CD4-positive, alpha-beta T cell treated with Interleukin-1 beta for 1 hour (primary cell): ENCODE measurements around the gene CACNA2D2.

Experiments
- DNase-seq, 2 donors: peaks; one replicate each; pipeline ENCODE4 v3.0.0-alpha.2; 2020 to 2022

CACNA2D2 gene

DNA sequence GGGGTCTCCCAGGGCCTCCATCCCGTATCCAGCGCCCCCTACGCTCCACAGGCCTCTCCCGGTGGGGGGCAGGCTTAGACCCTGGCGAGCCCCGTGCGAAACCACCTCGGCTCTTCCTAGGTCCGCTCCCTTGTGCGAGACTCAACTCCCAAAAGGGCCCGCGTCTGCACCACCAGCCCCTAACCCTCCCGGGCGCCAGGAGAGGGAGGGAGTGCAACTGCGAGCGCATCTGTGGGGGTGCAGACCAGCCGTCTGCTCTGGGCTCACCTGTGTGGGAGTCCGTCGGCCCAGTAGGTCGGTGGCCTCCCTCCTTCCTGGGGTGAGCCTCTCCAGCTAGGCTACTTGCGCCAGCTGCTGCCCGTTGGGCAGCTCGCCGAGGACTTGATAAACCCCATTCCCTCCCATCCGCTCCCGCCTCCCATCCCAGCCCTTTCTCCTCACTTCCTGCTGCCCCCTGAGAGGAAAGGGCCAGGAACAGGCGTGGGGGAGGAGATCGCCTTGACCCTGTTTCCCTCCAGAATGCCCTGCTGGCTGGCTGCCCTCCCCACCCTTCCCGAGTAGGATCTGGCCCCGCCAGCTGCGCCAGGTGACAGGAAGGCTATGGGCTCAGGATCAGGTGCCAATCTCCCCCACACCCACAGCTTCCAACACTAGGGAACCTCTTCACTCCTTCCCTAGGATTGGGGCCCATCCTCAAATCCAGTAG is 180.9 kb downstream of the CACNA2D2 start, which contains the start of gene HYAL2:
Gene HYAL2, minus strand, starts transcription at position 360 of the 706 bp plus-strand sequence. CDS start 2,256 bp downstream, outside the sequence.
- DNase-seq = no peak

DNA sequence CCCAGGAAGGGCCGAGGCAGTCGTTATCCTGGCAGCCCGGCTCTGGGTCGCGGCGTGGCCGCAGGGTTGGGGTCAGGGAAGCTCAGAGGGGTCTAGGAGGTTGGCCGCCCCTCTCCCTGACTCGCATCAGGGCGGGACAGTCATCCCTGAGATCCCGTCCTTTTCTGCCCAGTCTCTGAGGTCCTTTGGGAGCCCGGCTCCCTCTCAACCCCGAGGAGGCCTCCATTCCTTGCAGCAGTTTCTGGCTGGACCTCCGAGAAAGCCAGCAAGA is 181.4 kb downstream of the CACNA2D2 start:
- DNase-seq = no peak

DNA sequence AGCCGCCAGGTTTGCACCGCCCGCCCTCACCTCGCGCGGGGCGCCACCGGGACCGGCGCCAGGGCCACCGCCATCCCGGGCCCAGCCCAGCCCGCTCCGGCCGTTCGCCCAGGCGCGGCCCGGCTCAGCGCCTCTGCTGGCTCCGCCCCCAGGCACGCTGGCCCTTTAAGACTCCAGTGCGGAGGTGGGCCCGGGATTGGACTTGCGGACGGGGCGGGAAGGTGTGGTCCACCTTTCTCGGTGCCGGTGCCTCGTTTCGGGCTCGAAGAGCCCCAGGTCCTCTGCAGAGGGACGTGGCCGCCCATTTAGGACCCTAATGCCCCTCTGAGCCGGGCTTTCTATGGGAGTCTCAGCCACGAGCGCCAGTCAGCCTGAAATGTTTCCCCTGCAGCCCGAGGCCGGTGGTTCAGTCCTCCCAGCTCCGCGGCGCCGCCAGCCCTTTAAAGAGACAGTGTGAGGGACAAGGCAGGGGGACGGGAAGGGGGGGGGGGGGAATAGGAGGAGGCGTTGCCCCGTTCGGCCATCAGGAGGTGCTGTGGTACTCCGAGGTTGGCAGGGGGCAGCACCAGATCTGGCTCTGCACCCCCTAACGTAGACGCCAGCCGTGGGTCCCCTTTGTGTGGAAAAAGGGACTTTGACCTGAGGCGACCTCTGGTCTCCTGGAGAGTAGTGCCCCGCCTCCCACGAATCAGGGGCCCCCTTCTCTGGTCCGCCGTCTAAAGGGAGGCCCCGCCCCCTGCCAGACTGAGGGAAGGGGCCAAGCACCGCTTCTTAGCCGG is 181.9 kb downstream of the CACNA2D2 start:
- DNase-seq = peak; percentile 84 to 85

DNA sequence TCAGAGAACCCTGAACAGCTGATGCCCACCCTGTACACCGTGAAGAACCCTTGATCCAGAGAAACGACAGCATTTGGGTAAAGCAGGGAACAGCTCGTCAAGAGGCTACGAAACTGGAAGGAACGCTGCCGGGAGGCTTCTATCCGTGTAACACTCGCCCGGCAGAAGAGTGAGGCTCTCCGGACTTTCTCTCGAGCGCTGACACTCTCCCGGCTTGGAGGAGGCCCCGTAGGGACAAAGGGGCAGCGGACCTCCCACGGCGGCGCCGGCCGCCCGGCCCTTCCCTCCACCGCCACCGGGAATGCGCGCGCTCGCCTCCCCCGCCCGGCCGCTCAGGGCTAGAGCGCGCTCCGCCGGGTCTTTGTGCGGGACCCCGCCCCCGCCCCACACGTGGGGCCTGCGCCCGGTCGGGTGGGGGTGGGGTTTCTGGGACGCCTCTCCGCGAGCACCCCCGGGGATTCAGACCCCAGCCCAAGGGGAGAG is 182.5 kb downstream of the CACNA2D2 start:
- peak; percentile 65 to 66 for DNase-seq

DNA sequence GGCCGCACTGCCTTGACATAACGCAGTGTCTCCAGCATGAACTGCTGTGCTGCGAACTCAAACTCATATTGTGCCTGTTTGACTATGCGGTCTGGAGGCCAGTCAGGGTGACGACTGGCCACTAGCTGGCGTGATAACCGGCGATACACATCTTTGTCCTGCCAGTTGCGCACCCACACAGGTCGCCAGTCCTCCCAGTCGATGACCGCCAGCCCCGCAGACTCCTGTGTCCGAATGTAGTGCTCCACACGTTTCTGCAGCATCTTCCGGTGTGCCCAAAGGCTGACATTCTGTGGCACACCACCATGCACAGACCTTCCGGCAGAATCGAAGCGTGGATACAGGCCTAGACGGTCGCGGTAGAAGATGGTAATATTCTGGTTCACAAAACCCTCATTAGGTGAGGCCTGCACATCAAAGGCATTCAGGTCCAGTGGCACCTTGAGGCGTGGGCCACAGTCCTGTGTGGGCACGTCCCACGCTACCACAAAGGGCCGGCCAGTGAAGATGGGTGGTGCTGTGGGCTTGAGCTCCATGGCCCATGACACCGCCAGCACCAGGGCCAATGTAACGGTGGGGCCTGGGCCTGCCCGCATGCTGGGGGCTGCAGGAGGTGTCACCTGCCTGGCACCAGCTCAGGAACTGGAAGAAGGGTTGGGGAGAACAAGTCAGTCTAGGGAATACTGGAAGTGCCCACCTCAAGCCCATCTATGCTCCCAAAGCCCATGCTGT is 183.4 kb downstream of the CACNA2D2 start:
- no peak for DNase-seq

DNA sequence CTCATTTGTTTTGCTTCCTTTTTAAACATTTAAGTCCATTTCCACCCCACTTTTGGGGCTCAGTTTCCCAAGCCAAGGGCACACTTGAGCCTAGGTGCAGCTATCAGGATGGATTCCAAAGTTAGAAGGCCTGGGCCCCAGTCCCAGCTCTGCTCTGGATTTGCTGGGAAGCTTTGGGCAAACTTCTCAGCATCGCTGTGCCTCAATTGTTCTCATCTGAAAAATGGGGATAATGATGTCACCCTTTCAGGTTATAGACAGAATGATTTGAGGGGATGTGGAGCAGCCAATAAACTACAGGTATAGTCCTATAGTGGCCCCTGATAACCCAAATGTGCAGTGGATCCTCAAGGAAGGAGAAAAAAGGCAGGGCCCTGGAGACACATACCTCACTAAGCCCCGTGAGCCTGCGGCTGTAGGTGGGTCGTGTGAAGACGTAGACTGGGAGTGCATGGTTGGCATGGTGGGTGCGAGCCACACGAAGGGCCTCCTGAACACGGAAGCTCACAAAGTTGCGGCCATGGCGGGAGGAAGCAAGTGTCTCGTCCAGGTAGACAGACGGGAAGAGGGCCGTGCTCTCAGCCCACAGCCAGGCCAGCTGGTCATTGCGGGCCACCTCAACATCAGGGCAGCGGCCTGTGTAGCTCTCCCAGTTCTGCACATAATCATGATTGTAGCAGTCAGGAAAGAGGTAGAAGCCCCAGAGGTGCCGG is 184.1 kb downstream of the CACNA2D2 start:
- no peak for DNase-seq

DNA sequence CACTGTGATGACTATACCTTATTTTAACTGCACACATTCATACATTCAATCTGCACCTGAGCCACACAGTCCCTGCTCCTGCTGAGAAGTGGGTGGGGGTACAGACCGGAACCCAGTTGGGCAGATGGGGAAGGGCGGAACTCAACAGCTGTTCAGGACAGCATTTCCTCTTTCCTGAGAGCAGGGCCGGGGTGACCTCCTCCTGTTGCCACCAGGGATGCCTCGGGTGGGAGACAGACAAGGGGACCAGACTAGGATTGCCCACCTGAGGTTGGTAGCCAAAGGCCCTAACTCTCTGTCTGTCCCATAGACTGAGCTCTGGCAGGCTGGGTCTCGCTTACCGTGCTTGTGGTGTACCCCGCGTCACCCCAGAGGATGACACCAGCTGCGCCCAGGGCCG is 184.8 kb downstream of the CACNA2D2 start:
- no peak for DNase-seq

DNA sequence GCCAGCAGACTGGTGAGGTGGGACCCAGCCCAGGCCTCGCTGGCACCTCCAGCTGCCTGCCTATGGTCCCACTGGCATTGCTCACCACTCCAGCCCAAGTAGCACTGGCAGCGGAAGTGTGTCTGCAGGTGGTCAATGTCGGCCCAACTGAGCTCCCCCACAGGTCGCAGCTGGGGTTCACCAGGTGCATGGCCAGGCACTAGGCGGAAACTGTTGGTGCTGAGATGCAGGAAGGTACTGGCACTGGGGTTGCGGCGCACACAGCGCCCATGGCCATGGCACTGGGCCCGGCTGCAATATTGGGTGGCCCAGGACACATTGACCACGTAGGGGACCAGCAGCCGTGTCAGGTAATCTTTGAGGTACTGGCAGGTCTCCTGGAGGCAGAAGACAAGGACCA is 185.3 kb downstream of the CACNA2D2 start:
- DNase-seq = no peak

DNA sequence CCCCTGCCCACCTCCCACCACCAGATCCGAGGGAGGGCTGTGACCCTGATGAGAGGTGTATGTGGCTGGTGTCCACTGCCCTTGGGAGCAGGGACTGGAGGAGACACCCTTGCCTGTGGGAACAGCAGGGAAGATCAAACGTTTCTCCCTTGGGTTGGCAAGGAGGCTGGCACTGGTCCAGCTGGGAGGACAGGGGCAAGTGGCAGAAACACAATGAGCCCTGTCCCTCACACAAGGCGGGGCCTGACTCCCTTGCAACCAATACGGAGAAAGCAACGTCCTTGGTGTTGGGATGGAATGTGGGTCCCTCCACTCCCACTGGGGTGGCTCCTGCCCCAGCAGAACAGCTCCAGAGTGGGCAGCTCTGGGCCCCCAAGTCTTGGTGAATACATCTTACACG is 186.1 kb downstream of the CACNA2D2 start:
- no peak for DNase-seq

DNA sequence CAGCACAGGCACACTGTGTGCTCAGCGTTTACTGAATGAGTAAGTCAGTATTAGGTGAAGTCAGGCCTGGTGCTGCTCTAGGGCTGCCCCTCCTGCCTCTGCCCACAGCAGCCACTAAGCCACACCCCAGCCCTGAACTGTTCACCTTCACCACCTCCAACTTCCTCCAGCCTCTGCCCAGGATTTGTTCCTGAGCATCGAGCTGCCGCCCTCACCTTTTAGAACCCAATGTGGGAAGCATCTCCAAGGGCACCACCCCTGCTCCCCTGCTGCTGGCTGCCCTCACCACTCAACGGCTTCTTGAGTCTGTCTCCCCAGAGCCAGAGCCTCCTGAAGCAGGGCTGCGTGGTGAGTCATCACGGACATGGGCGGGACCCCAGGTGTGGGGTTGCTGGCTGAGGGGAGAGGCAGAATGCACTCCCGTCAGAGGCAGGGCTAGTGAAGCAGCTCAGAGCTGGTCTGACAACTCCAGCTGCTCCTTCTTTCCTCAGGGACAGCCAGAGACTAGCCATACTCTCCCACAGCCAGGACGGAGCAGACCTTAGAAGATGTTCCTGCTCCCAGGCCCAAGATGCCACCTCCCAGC is 186.7 kb downstream of the CACNA2D2 start:
- peak; percentile 60 to 75 for DNase-seq

DNA sequence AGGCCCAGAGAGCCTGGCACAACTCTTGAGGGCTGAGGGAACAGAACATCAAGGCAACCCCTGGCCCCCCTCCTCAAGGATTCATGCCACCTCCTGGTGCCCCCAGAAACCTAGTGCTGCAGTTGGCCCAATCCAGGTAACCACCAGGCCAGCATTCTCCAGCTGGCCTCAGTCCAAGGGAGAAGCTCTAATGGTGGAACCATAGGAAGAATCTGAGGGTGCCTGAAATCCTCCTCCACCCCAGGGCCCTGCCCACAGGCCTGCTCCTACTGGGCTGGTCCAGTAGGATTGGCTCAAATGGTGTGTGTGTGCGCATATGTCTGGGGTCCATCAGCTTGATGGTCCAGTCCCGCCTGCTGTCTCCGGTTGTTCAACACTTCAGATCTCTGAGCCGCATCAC is 188.6 kb downstream of the CACNA2D2 start:
- no peak for DNase-seq

DNA sequence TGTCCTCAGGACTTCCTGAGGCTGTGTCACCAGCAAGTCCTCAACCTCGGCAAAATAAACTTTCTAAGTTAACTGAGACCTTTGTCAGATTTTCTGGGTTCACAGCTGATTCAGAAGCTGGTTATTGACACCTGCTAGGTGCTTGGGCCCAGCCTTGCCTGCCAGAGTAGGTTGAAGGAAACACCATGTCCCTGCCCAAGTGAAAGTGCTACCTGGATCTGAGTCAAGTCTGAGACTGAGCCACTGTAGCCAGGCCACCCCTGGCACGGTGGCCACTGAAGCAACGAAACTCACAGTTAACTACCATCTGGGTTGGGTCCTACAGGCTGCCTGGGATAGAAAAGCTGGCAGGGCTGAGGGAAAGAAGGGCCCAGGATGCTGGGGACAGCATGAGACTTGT is 189.1 kb downstream of the CACNA2D2 start:
- DNase-seq = no peak
